ENCODE measurements around the gene RAB31. TPM values are rescaled to one million over a fixed set of nuclear protein-coding genes. Genes with fewer than 3 reads are reported as not detected.
A peak's percentile ranks its signal among the peaks of the same experiment; 100 is the strongest.

Gene RAB31
- total RNA-seq, 1 donor from 2014 or later, result 26.0 TPM

- Histone ChIP-seq H3K9me3 (no peaks in the 10 kb centered on the region), H3K4me1 (peaks cover 58% of the 10 kb centered on the region), H3K27me3 (no peaks in the 10 kb centered on the region), H3K27ac (peak overlapping the region; percentile 59), H3K36me3 (no peaks in the 10 kb centered on the region), H3K4me3 (no peak overlapping the region)
- intact Hi-C loops (cut with DNase I), result no loop called here
- DNase-seq (ENCODE audit: extremely low spot score in 2 of 2), result no peak
- TF ChIP-seq POLR2AphosphoS5 (IDR thresholded peaks at IDR 0.05; ENCODE audit: insufficient read depth in 1 of 2, low read depth in 1 of 2), result peak in 1 of 2 donors; percentile 25
- TF ChIP-seq POLR2A (IDR thresholded peaks at IDR 0.05), result no peak
These were observed 96.5 kb downstream of the RAB31 start for GRCh38 chr18:9804517-9805104.

- no peaks in the 10 kb centered on the region for H3K9me3 ChIP-seq
- H3K27me3 ChIP-seq, result no peaks in the 10 kb centered on the region
- H3K27ac ChIP-seq, result peak overlapping the region; percentile 37
- H3K4me3 ChIP-seq, result no peak overlapping the region
- intact Hi-C loops (cut with DNase I), result no loop called here
- peaks cover 70% of the 10 kb centered on the region for H3K4me1 ChIP-seq
- no peak for DNase-seq (ENCODE audit: extremely low spot score in 2 of 2)
- H3K36me3 ChIP-seq, result no peaks in the 10 kb centered on the region
- TF ChIP-seq CTCF (IDR thresholded peaks at IDR 0.05) (no peak), POLR2A (IDR thresholded peaks at IDR 0.05) (no peak), POLR2AphosphoS5 (IDR thresholded peaks at IDR 0.05; ENCODE audit: insufficient read depth in 1 of 2, low read depth in 1 of 2) (no peak)
These were observed 98.8 kb downstream of the RAB31 start for GRCh38 chr18:9806905-9807304.

GRCh38 chr18:9808295-9809241, 100.5 kb downstream of the RAB31 start:
- TF ChIP-seq POLR2AphosphoS5 (IDR thresholded peaks at IDR 0.05; ENCODE audit: insufficient read depth in 1 of 2, low read depth in 1 of 2) (peak in 1 of 2 donors; percentile 53), POLR2A (IDR thresholded peaks at IDR 0.05) (no peak)
- no peaks in the 10 kb centered on the region for H3K27me3 ChIP-seq
- no peak for DNase-seq (ENCODE audit: extremely low spot score in 2 of 2)
- no peak overlapping the region for H3K4me3 ChIP-seq
- H3K36me3 ChIP-seq, result no peaks in the 10 kb centered on the region
- H3K27ac ChIP-seq, result peak overlapping the region; percentile 71
- peaks cover 53% of the 10 kb centered on the region for H3K4me1 ChIP-seq
- H3K9me3 ChIP-seq, result no peaks in the 10 kb centered on the region
- intact Hi-C loops (cut with DNase I), result no loop called here

- no peaks in the 10 kb centered on the region for H3K27me3 ChIP-seq
- H3K27ac ChIP-seq, result peak overlapping the region; percentile 71
- H3K9me3 ChIP-seq, result no peaks in the 10 kb centered on the region
- DNase-seq (ENCODE audit: extremely low spot score in 2 of 2), result no peak
- H3K36me3 ChIP-seq, result no peaks in the 10 kb centered on the region
- intact Hi-C loops (cut with DNase I), result no loop called here
- H3K4me1 ChIP-seq, result peaks cover 42% of the 10 kb centered on the region
- TF ChIP-seq POLR2A (IDR thresholded peaks at IDR 0.05), result no peak
- TF ChIP-seq POLR2AphosphoS5 (IDR thresholded peaks at IDR 0.05; ENCODE audit: insufficient read depth in 1 of 2, low read depth in 1 of 2), result no peak
- TF ChIP-seq CTCF (IDR thresholded peaks at IDR 0.05), result no peak
- no peak overlapping the region for H3K4me3 ChIP-seq
These were observed 101.6 kb downstream of the RAB31 start for GRCh38 chr18:9809697-9810096.

GRCh38 chr18:9810299-9810698, 102.2 kb downstream of the RAB31 start:
- Histone ChIP-seq H3K9me3 (no peaks in the 10 kb centered on the region), H3K36me3 (no peaks in the 10 kb centered on the region), H3K27ac (peak overlapping the region; percentile 71), H3K4me1 (peaks cover 41% of the 10 kb centered on the region), H3K4me3 (no peak overlapping the region), H3K27me3 (no peaks in the 10 kb centered on the region)
- no peak for TF ChIP-seq CTCF (IDR thresholded peaks at IDR 0.05)
- no peak for TF ChIP-seq POLR2A (IDR thresholded peaks at IDR 0.05)
- no peak for TF ChIP-seq POLR2AphosphoS5 (IDR thresholded peaks at IDR 0.05; ENCODE audit: insufficient read depth in 1 of 2, low read depth in 1 of 2)
- no peak for DNase-seq (ENCODE audit: extremely low spot score in 2 of 2)
- intact Hi-C loops (cut with DNase I), result no loop called here
